HG03039 (cell line): ENCODE data around the gene HACD1.

Experiments used
- ATAC-seq: cut with Tn5 transposase; IDR thresholded peaks from one replicate; pipeline ENCODE4 v1.9.1; 2021; ENCODE audit warnings: mild to moderate bottlenecking, moderate library complexity; ENCODE audit not compliant: unreplicated experiment

The HACD1 gene

GRCh38 chr10:17586821-17587234 lies 30.3 kb downstream of the HACD1 start:
- ATAC-seq = no peak

GRCh38 chr10:17585016-17585415 lies 32.2 kb downstream of the HACD1 start:
- no peak for ATAC-seq

GRCh38 chr10:17580885-17581284 lies 36.3 kb downstream of the HACD1 start:
- ATAC-seq = no peak

GRCh38 chr10:17578603-17579002 lies 38.6 kb downstream of the HACD1 start:
- ATAC-seq = no peak

- ATAC-seq = no peak
Observed at GRCh38 chr10:17576768-17577167, 40.4 kb downstream of the HACD1 start.

- ATAC-seq = no peak
Observed at GRCh38 chr10:17564911-17565310, 52.3 kb downstream of the HACD1 start.

GRCh38 chr10:17563452-17563851 lies 53.7 kb downstream of the HACD1 start:
- no peak for ATAC-seq

GRCh38 chr10:17562614-17563013 lies 54.6 kb downstream of the HACD1 start:
- no peak for ATAC-seq

GRCh38 chr10:17561111-17561510 lies 56.1 kb downstream of the HACD1 start:
- no peak for ATAC-seq

GRCh38 chr10:17557459-17557858 lies 59.7 kb downstream of the HACD1 start:
- no peak for ATAC-seq

GRCh38 chr10:17548770-17549169 lies 68.4 kb downstream of the HACD1 start:
- ATAC-seq = no peak

GRCh38 chr10:17548162-17548561 lies 69.0 kb downstream of the HACD1 start:
- ATAC-seq = no peak

- no peak for ATAC-seq
Observed at GRCh38 chr10:17547060-17547459, 70.1 kb downstream of the HACD1 start.

GRCh38 chr10:17544465-17544864 lies 72.7 kb downstream of the HACD1 start:
- ATAC-seq = no peak
